Keratinocyte (primary cell): ENCODE measurements around the gene LINC01488.

Experiments used
- EZH2 ChIP-seq: IDR thresholded peaks from one replicate; pipeline ENCODE4 v1.6.1; 2012; ENCODE audit warnings: inconsistent platforms, mild to moderate bottlenecking, low read length, moderate library complexity
- TF ChIP-seq, protein P1 (sequence below), 3 experiments: IDR thresholded peaks in 1 of 3; conservative IDR thresholded peaks in 1 of 3; optimal IDR thresholded peaks in 1 of 3; 2 replicates in 2 of 3; 3 replicates in 1 of 3; pipeline versions ENCODE3 to v1.5.1; 2011; ENCODE audit warnings: low read length in 3 of 3, mild to moderate bottlenecking in 3 of 3, moderate library complexity in 2 of 3, control low read depth in 1 of 3, inconsistent platforms in 1 of 3; ENCODE audit not compliant: insufficient read depth in 2 of 3; ENCODE audit errors: extremely low read depth in 1 of 3

- TF ChIP-seq, protein P1, sequence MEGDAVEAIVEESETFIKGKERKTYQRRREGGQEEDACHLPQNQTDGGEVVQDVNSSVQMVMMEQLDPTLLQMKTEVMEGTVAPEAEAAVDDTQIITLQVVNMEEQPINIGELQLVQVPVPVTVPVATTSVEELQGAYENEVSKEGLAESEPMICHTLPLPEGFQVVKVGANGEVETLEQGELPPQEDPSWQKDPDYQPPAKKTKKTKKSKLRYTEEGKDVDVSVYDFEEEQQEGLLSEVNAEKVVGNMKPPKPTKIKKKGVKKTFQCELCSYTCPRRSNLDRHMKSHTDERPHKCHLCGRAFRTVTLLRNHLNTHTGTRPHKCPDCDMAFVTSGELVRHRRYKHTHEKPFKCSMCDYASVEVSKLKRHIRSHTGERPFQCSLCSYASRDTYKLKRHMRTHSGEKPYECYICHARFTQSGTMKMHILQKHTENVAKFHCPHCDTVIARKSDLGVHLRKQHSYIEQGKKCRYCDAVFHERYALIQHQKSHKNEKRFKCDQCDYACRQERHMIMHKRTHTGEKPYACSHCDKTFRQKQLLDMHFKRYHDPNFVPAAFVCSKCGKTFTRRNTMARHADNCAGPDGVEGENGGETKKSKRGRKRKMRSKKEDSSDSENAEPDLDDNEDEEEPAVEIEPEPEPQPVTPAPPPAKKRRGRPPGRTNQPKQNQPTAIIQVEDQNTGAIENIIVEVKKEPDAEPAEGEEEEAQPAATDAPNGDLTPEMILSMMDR (optimal IDR thresholded peaks at IDR 0.05 in 1 of 3, IDR thresholded peaks at IDR 0.05 in 1 of 3, conservative IDR thresholded peaks at IDR 0.05 in 1 of 3; ENCODE audit: extremely low read depth in 1 of 3, insufficient read depth in 2 of 3, low read length in 3 of 3) = no peak
- no peak for TF ChIP-seq EZH2
Measured at GRCh38 chr11:69485337-69486041, 4.0 kb downstream of the LINC01488 start.
